HPDE6-E6E7 (cell line): ENCODE data around the gene SNX8.

Source experiments
- DNase-seq: peaks from one replicate; pipeline ENCODE4 v3.0.0; 2011; ENCODE audit warnings: missing footprints; ENCODE audit errors: extremely low spot score

SNX8 gene

DNA sequence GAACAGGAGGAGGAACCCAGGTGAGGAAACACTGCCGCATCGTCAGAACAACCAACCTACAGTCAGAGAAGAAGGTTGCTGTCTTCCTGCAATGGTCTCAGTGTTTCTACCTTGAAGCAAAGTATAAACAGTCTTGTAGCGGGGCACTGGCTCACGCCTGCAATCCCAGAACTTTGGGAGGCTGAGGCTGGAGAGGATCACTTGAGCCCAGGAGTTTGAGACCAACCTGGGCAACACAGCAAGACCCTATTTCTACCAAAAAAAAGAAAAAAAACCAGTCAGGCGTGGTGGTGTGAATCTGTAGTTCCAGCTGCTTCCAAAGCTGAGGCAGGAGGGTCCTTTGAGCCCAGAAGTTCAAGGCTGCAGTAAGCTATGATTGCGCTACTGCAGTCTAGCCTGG lies 23.4 kb downstream of the SNX8 start:
- no peak for DNase-seq

DNA sequence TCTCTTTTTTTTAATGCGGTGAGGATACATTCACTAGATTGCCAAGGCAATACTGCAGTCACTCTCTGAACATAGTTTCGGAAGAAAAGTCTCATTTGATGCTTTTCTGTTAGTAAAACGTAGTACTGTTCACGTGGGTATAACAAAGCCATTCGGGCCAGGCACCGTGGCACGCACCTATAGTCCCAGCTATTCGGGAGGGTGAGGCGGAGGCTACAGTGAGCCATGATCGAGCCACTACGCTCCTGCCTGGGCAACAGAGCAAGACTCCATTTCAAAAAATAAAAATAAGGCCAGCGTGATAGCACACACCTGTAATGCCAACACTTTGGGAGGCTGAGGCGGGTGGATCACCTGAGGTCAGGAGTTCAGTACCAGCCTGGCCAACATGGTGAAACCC lies 24.6 kb downstream of the SNX8 start:
- DNase-seq = no peak

DNA sequence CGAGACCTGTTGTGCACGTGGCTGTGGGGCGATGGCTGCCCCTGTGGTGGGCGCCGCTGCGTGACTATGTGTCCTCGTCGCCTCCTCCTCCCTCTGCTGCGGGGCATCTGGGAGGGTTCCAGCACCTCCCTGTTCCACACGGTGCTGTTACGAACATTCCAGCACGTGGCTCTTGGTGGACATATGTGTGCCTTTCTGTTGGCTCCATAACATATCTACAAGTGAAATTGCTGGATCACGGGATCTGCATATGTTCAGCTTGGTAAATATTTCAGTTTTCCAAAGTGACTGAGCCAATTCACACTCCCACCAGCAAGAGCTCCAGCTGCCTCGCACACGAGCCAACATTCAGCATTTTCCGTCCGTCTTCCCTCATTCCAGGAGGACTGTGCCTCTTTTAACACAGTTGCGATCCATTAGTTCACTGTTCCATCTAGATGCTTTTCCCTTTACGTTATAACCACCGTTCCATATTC lies 25.1 kb downstream of the SNX8 start:
- no peak for DNase-seq

DNA sequence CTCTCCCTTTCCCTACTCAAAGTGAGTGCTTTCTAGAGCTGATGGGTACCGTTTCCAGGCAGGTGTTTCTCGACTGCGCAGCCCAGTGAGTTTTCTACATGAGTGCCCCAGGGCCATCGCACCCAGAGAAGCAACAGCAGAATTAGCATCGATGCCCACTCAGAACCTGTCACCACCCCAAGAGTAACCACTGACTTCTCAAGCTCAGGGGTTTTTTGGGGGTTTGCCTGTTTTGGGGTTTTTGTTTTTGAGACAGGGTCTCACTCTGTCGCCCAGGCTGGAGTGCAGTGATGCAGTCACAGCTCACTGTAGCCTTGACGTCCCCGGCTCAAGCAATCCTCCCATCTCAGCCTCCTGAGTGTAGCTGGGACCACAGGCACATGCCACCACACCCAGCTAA lies 25.7 kb downstream of the SNX8 start:
- DNase-seq = no peak

DNA sequence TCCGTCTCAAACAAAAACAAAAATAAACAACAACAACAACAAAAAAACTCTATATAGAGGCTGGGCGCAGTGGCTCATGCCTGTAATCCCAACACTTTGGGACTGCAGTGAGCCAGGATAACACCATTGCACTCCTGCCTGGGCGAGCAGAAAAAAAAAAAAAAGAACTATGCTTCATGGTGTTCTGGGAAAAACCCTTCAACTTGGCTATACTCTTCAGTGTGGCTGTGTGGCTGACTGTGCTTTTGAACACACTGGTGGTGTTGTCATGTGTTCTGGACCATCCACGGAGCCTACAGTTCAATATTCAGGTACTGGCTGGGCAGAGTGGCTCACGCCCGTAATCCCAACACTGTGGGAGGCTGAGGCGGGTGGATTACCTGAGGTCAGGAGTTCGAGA lies 26.5 kb downstream of the SNX8 start:
- DNase-seq = no peak

DNA sequence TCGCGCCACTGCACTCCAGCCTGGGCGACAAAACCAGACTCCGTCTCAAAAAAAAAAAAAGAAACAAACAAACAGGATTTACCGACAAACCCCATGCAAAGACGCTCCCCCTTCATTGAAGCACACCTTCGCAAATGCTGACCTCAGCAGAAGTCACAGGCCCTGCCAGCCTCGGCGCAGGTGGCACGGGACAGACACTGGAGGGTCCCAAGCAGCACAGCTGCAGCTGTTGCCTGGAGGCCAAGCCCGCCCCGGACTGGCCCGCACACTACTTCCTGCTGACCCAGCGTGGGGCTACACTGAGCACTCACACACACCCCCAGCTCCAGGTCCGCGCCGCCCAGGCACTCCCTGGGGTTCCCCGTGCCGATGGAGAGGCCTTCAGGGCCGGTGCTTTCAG lies 31.2 kb downstream of the SNX8 start:
- no peak for DNase-seq

DNA sequence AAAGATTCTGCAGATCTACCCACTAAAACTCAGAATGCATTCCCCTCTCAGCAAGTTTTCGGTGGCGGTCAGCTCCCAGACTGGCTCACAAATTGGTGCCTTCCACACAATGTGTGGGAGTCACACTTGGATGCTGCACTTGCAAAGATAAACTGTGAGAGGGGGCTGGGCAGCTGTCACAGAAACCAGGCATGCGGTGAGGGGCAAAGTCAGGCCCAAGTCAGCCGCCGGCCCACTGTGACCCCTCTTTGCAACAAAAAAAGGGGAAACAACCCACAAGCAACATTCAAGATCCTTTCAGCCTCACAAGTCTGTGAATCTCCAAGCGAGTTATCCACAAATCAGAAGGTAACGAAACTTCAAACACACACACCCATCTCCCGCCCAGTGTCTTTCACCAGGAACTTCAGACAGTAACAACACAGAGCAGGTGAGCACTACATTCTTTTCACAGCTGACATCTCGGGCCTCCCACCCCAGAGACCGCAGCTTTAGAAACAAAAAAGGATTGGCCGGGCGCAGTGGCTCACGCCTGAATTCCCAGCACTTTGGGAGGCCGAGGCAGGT lies 32.0 kb downstream of the SNX8 start:
- no peak for DNase-seq

DNA sequence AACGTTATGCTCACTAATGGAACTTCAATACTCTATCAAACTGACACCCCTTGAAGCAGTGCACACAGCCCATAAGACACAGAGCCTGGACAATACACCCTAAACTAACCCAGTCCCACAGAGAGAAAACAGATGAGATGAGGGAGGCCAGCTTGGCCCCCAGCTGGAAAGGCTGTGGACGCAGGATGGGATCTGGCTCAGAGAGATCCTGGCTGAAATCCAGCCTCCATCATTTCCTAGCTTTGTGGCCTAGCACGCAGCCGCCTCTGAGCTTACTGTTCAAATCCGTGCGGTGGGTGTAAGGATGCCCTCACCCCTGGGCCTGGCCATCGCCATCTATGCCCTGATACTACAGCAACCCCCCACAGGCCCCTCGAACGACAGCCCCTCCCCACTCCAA lies 32.7 kb downstream of the SNX8 start:
- no peak for DNase-seq

DNA sequence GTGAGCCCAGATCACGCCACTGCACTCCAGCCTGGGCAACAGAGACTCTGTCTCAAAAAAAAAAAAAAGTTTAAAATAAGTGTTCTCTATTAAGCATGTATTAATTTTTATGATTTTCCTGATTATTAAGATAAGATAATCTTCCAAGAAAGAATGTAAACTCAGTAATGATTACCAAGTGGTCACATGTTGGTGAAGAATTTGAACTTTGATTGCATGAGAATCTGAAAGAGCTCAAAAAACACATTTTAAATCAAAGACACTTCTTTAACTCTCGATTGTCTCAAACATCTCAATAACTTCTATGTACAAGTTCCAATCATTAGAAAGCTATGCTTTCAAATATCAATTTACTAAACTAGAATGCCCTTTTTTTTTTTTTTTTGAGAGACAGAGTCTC lies 33.8 kb downstream of the SNX8 start:
- DNase-seq = no peak

DNA sequence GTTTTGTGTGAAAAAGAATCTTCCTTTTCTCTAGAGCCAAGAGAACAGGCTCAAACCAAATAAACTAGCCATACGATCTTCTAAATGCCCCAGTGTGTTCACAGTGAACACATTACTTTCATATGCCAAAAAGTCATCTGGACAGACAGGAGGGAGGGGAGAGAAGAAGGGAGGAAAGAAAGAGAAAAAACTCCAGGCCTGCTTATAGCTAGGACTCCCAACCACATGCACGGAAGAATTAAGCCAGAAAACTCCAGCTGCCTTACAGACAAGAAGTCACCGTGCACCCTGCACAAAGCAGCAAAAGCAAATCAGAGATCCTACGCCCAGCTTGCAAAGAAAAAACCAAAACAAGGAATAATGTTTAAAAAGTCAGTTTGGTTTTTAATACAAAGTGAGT lies 34.3 kb downstream of the SNX8 start:
- DNase-seq = no peak

DNA sequence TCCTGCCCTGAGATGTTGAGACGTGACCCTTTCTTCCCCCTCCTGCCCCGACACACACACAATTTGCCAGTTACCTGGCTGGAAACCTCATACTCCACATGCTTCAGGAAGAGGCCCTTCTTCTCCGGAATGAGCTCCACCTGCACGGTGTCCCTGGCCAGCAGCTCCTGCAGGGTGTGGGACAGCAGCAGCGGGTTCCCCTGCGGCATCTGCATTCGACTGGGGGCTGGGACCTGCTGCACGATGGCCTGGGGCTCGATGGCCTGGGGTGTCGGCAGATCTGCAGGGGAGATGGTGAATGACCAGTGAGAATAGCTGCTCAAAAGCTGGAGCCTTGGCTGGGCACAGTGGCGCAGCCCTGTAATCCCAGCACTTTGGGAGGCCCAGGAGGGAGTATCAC lies 36.2 kb downstream of the SNX8 start:
- DNase-seq = no peak

DNA sequence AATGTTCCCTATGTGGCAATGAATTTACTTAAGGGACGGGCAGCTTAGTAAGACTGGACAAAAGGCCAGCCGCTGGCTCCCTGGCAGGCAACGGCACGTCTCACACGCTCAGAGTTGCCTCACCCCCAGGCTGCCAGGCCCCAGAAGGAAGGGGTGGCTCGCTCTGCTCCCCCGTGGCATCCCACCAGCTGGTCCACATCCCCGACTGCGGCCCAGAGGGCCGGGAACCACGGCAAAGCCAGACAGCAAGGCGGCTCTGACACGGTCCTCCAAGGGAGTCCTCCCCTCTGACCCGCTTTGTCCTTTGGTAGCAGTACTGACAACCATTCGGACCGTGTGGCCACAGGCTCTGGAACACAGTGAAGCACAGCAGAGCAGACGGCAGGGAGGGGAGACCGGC lies 38.1 kb downstream of the SNX8 start:
- no peak for DNase-seq

DNA sequence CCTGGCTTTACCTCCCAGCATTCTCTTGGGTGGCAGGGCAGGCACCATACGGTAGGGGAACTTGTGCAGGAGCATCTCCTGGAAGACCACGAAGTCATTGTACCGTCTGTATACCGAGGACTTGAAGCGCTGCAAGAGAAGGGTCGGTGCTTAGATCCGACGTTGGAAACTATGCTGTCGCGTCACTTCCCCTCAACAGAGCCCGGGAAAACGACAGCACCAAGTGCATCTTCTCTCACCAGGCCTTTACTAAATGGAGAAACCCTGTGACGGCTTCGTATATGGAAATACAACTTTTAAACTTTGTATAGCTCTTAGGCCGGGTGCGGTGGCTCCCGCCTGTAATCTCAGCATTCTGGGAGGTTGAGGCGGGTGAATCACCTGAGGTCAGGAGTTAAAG lies 39.1 kb downstream of the SNX8 start:
- no peak for DNase-seq

DNA sequence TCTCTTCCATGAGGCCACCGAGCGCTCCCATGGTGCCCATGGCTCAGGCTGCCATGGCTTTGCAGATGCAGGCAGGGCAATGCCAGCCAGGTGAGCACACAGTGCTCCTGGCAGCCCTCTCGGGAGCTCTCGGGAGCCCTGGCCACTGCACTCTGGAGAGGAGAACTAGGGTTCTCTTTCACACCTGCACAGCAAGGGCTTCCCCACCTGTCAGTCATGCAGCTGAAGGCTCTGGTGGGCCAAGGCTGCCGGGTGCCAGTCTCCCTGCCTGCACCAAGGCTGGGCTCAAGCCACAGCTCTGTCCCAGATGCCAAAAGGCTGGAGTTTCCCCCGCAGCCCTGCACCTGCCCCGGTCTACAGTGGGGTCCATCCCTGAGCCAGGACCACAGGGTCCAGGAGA lies 39.6 kb downstream of the SNX8 start:
- no peak for DNase-seq

DNA sequence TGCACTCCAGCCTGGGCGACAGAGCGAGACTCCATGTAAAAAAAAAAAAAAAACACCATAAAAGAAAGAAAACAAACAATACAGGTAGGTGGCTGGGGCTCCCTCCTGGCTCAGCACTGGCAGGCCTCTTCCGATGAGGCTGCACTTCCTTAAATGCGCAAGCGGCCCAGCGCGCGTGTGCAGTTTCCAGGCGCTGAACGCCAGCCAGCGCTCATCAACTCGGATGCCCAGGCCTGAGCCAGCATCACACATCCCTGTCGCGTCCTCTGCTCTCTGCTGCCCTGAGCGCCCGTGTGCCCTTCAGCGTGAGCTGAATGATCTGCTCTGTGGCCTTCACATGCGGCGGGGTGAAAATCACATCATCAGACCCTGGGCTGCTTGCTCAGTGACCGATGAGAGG lies 40.4 kb downstream of the SNX8 start:
- DNase-seq = no peak

DNA sequence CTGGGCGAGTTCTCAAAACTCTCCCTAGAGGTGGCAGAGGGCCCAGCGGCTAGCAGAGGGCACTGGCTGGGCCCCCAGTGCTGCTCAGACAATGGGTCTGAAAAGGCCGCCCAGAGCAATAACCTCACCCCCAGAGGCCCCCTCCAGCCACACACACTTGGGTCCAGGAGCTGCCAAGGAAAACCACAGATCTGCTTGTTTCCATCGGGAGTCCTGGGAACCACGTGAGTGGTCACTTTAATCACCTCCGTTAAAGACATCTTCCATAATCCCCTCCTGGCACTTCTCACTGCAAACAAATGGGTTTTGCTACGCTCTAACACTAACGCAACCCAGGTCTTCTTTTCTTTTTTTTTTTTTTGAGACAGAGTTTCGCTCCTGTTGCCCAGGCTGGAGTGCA lies 42.2 kb downstream of the SNX8 start:
- DNase-seq = no peak

DNA sequence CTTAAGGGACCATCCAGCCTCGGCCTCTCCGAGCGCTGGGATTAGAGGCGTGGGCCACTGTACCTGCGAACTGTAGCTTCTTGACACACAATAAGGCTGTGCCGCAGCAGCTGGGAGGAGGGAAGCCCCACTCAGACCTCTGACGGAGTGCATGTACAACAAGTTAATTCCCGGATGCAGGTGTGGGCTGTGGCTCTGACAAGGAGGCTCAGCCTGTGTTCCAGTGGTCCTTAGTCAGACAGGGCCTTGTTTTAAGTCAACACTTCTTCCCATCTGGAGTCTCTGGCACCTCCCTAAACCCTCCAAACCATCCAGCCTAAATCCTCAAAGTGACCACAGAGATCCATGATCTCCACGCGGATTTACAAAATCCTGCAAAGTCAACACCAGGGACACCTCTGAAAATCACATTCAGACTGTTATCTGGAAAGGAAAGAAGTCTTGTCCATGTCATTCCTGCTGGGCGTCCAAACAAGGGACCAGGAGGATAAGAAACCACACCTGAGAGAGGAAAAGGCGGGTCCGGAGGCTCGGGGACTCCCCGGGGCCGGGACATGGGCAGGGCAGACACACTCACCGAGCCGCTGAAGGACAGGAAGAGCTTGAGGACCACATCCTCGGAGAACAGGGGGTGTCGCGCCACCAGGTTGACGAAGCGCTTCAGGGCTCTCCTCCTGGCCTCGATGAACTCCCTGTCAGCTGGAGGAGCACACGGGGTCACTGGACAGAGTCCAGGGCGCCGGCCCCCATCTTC lies 42.8 kb downstream of the SNX8 start:
- DNase-seq = no peak

DNA sequence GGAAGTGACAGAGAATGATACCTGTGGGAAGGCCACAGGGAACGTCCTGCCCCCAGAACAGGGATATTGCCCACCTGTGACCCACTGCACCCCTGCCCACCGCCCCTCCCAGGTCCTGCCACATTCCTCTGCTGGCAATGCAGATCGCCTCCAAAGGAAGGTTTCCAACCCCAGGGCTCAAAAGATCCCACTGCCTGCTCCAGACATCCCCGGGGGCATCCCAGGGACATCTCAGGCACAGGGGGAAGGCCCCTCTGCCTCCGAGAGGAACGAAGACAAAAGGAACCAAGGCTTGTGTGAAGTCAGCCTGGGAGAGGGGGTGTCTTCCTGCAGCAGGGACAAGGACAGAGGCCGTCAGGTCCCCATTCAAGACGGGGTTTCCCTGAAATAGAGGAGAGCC lies 43.7 kb downstream of the SNX8 start:
- DNase-seq = no peak

DNA sequence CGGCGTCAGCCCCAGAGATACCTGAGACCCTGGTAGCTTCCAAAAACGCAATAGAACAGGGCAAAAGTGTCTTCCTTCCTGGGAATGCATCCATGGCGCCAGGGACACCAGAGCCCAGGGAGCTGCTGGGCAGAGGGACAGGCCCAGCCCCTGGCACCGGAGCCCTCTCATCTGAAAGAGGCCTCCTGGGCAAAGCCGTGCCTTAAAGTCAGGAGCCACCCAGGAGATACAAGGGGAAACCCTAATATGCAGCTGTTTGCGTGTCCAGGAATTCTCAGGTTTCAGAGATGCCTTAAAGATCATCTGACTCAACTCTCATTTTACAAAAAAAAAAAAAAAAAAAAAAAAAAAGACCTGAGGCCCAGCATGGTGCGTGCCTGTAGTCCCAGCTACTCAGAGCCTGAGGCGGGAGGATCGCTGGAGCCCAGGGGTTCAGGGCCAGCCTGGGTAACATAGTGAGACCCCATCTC lies 44.2 kb downstream of the SNX8 start:
- no peak for DNase-seq

DNA sequence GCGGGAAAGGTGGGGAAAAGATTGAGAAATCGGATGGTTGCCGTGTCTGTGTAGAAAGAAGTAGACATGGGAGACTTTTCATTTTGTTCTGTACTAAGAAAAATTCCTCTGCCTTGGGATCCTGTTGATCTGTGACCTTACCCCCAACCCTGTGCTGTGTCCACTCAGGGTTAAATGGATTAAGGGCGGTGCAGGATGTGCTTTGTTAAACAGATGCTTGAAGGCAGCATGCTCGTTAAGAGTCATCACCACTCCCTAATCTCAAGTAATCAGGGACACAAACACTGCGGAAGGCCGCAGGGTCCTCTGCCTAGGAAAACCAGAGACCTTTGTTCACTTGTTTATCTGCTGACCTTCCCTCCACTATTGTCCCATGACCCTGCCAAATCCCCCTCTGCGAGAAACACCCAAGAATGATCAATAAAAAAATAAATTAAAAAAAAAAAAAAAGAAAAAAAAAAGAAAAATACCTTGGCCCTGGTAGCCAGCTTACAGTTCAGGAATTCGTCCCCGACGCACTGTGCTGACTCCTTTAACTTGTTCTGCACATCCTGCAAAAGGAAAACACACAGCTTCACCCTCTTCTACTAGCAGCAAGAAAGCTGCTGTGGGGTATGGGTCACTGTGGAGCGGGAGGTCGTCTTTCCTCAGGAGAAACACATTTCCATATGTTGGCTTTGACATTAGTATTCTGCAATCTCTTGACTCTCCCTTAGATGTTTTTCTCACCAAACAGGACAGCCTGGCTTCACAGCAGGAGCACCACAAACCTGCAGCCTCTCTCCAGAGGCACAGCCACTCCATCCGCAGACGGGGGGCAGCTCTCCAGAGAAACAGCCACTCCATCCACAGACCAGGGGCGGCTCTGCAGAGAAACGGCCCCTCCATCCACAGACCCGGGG lies 44.9 kb downstream of the SNX8 start:
- peak; percentile 28 for DNase-seq

DNA sequence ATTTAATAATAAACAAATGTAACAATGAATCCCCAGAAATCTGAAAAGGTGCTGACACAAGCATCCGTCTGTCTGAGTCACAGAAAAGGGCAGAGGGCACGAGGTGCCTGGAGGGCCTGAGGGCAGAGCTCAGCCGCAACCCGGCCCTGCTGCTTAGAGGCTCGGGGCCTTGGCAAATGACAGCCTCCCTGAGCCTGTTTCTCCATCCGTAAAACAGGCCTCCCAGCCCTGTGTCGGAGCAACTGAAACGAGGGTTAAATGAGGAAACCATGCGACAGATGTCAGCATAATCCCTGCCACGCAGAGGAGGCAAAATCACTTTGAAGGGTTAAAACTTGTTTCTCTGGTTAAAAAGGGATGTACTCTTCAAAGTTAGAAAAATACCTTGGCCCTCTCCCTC lies 47.3 kb downstream of the SNX8 start:
- peak; percentile 84 for DNase-seq

DNA sequence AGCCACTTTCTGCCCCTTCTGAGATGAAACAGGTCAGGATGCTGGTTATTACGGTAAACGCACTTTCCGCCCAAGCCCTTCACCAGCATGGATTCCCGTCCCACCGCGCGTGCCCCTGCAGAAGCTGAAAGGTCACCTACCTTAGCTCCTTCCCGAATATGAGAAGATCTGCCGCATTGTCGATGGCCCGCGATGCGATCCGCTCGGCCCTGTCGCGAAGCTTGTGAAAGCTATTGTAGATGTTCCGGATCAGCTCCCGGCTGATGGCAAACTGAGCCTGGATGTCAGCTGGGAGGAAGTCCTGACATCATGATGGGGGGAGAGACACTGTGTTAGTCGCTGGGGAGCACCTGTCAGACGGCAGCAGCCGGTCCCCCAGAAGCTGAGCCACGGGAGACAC lies 50.1 kb downstream of the SNX8 start:
- no peak for DNase-seq

DNA sequence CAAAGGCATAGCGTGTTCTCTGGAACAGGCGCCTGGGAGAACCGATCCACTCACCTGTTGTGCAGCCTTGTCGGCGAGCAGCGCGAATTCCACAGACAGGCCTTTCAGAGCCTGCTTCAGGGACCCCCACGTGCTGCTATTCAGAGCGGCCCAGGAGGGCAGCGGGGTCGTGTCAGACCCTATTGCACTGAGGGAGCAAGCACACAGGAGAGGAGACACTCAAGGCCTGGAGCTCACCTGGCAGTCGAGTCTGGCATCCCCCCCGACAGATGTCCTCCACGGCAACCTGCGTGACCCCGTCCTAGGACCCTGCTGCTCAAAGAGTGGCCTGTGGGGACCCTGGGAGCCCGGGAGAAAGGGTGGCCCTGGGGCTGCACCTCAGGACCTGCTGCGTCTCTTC lies 51.1 kb downstream of the SNX8 start:
- DNase-seq = no peak
